ENCODE data around the gene HDDC3. TPM values are rescaled to one million over a fixed set of nuclear protein-coding genes. Genes with fewer than 3 reads are reported as not detected.
A peak's percentile ranks its signal among the peaks of the same experiment; 100 is the strongest.

Gene HDDC3
- polyA plus RNA-seq, 3 donors = 11.6 to 19.7 (median 14.8) TPM

- no peaks in the 10 kb centered on the region for H3K27me3 ChIP-seq (ENCODE audit: control insufficient read depth in 2 of 2, insufficient read depth in 2 of 2, low read length in 2 of 2)
- peak overlapping the region in 2 of 7 donors; percentile 77 to 95 for H3K27ac Mint-ChIP-seq
- peaks cover 61 to 69% of the 10 kb centered on the region in 2 donors for H3K36me3 ChIP-seq (replicated peaks in 1 of 2; ENCODE audit: control insufficient read depth in 1 of 2, insufficient read depth in 2 of 2, low read length in 2 of 2)
- no peak overlapping the region for H3K9ac ChIP-seq (ENCODE audit: insufficient read depth, low read length, poor library complexity, severe bottlenecking)
- WGBS (ENCODE audit: insufficient coverage) = 94% methylated on average over 13 of the region's 13 CpGs
- H3K27ac ChIP-seq (ENCODE audit: low read depth in 1 of 2, low read length in 2 of 2) = peak overlapping the region in 1 of 2 donors; percentile 88
- no peak overlapping the region for H3K4me3 ChIP-seq (replicated peaks in 1 of 3; ENCODE audit: low read depth in 2 of 3, low read length in 3 of 3)
- intact Hi-C loops (cut with micrococcal nuclease) = loop anchor here (2.0 to 10.0 kb wide), 3 partner anchors 172 to 240 kb away; partner anchors contain the start of gene BLM (in 1 of the 2)
- no peaks in the 10 kb centered on the region for H3K9me3 Mint-ChIP-seq
- H3K4me3 Mint-ChIP-seq = no peak overlapping the region
- H2AFZ ChIP-seq (ENCODE audit: insufficient read depth, low read depth, low read length, poor library complexity, severe bottlenecking) = no peak overlapping the region
- peaks cover 42% of the 10 kb centered on the region for H3K4me1 Mint-ChIP-seq
- H3K36me3 Mint-ChIP-seq = peaks cover 43 to 66% of the 10 kb centered on the region in 2 donors
- no peak for DNase-seq
- H3K4me2 ChIP-seq (replicated peaks; ENCODE audit: extremely low read depth, low read length, poor library complexity, severe bottlenecking) = peak overlapping the region; percentile 96
- peaks cover 31 to 56% of the 10 kb centered on the region in 2 donors for H3K4me1 ChIP-seq (ENCODE audit: control insufficient read depth in 1 of 2, insufficient read depth in 2 of 2, low read length in 2 of 2)
- H3K9me3 ChIP-seq (replicated peaks in 1 of 2; ENCODE audit: control insufficient read depth in 1 of 2, insufficient read depth in 1 of 2, low read length in 2 of 2) = no peaks in the 10 kb centered on the region
- H3K27me3 Mint-ChIP-seq (ENCODE audit: low read depth in 3 of 3) = peaks cover 0 to 1% (median 0%) of the 10 kb centered on the region in 3 donors
- H4K20me1 ChIP-seq (ENCODE audit: insufficient read depth, low read length) = peaks cover 85% of the 10 kb centered on the region
- peaks cover 98% of the 10 kb centered on the region for H3K79me2 ChIP-seq (ENCODE audit: insufficient read depth, low read length)
- no peak for TF ChIP-seq CTCF (IDR thresholded peaks at IDR 0.05)
These were observed 45.3 kb downstream of the HDDC3 start for GRCh38 chr15:90887037-90887481.

- 20% methylated on average over 1 of the region's 5 CpGs for WGBS (ENCODE audit: insufficient coverage)
- H3K79me2 ChIP-seq (ENCODE audit: insufficient read depth, low read length) = peaks cover 93% of the 10 kb centered on the region
- H3K4me1 ChIP-seq (ENCODE audit: control insufficient read depth in 1 of 2, insufficient read depth in 2 of 2, low read length in 2 of 2) = peaks cover 31 to 56% of the 10 kb centered on the region in 2 donors
- peak overlapping the region; percentile 78 to 88 for H3K27ac ChIP-seq (ENCODE audit: low read depth in 1 of 2, low read length in 2 of 2)
- H4K20me1 ChIP-seq (ENCODE audit: insufficient read depth, low read length) = peaks cover 77% of the 10 kb centered on the region
- Mint-ChIP-seq H3K27ac (peak overlapping the region; percentile 81 to 96 (median 94)), H3K4me3 (peak overlapping the region; percentile 93 to 98), H3K36me3 (peaks cover 38 to 64% of the 10 kb centered on the region in 2 donors), H3K4me1 (peaks cover 42% of the 10 kb centered on the region), H3K9me3 (no peaks in the 10 kb centered on the region), H3K27me3 (ENCODE audit: low read depth in 3 of 3) (peaks cover 0 to 1% (median 0%) of the 10 kb centered on the region in 3 donors)
- no peaks in the 10 kb centered on the region for H3K27me3 ChIP-seq (ENCODE audit: control insufficient read depth in 2 of 2, insufficient read depth in 2 of 2, low read length in 2 of 2)
- peaks cover 61 to 69% of the 10 kb centered on the region in 2 donors for H3K36me3 ChIP-seq (replicated peaks in 1 of 2; ENCODE audit: control insufficient read depth in 1 of 2, insufficient read depth in 2 of 2, low read length in 2 of 2)
- H3K9ac ChIP-seq (ENCODE audit: insufficient read depth, low read length, poor library complexity, severe bottlenecking) = no peak overlapping the region
- intact Hi-C loops (cut with micrococcal nuclease) = loop anchor here (1.0 to 10.0 kb wide), 4 partner anchors 171 to 239 kb away; partner anchors contain the start of gene BLM (in 1 of the 2)
- peak overlapping the region; percentile 96 for H3K4me2 ChIP-seq (replicated peaks; ENCODE audit: extremely low read depth, low read length, poor library complexity, severe bottlenecking)
- DNase-seq = no peak
- H2AFZ ChIP-seq (ENCODE audit: insufficient read depth, low read depth, low read length, poor library complexity, severe bottlenecking) = no peak overlapping the region
- peak overlapping the region in 2 of 3 experiments; percentile 95 to 99 for H3K4me3 ChIP-seq (replicated peaks in 1 of 3; ENCODE audit: low read depth in 2 of 3, low read length in 3 of 3)
- no peaks in the 10 kb centered on the region for H3K9me3 ChIP-seq (replicated peaks in 1 of 2; ENCODE audit: control insufficient read depth in 1 of 2, insufficient read depth in 1 of 2, low read length in 2 of 2)
- TF ChIP-seq CTCF (IDR thresholded peaks at IDR 0.05) = peak; percentile 60
These were observed 46.1 kb downstream of the HDDC3 start for GRCh38 chr15:90886291-90886614.
